HG02852 (cell line): ENCODE results near the gene GLYR1.

Experiments used
- ATAC-seq: cut with Tn5 transposase; IDR thresholded peaks from one replicate; pipeline ENCODE4 v1.9.1; 2021; ENCODE audit warnings: mild to moderate bottlenecking, moderate library complexity; ENCODE audit not compliant: unreplicated experiment

The GLYR1 gene

DNA sequence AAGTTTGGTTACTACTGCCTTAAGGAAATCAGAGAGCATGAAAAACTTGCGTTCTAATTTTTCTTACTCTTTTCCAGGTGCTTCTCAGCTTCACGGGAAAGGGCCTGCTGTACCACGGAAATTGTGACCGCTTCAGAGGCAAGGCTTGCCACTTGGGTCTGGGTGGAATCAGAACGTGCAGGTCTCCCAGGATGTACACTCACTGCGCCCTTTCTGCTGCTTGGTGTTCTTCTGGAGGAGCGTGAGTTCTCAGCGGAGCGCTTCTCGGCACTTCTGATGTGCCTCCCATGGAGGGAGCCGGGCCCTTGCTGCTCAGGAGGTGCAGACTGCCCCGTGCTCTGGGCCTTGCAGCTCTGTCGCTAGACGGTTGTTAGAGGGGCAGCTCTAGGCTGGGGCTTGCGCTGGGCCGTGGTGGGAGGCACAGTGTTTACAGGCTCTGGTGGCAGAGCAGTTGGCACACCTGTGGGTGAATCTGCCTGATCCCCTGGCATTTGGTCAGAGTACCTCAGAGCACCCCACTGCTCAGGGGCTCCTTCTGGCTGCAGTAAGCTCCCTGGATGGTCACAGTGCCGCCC, 33.0 kb upstream of the GLYR1 start:
- no peak for ATAC-seq

DNA sequence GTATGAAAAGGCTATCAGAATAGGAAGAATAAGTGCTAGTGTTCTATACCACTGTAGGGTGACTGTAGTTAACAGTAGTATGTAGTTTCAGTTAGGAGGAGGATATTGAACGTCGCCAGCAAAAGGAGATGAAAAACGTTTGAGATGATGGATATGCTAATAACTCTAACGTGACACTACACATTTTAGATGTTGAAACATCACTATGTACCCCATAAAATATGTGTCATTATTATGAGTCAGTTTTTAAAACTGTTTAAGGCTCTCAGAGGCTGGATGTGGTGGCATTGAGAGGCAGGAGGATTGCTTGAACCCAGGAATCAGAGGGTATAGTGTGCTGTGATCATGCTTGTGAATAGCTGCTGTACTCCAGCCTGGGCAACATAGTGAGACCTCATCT, 32.0 kb upstream of the GLYR1 start:
- no peak for ATAC-seq

DNA sequence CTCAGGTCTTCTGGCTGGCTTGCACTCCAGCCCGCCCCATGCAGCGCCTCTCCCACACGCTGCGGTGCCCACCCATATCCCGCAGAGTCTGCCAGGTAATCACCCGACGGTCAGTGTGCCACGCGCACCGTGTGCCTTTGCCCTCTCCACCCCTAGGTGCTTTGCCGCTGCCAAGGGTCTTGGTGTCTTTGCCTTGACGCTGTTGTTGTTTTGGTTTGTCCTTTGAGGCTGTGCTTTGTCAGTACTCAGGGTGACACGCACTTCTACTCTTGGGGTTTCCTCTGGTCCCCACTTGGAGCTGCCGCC, 30.2 kb upstream of the GLYR1 start:
- no peak for ATAC-seq

DNA sequence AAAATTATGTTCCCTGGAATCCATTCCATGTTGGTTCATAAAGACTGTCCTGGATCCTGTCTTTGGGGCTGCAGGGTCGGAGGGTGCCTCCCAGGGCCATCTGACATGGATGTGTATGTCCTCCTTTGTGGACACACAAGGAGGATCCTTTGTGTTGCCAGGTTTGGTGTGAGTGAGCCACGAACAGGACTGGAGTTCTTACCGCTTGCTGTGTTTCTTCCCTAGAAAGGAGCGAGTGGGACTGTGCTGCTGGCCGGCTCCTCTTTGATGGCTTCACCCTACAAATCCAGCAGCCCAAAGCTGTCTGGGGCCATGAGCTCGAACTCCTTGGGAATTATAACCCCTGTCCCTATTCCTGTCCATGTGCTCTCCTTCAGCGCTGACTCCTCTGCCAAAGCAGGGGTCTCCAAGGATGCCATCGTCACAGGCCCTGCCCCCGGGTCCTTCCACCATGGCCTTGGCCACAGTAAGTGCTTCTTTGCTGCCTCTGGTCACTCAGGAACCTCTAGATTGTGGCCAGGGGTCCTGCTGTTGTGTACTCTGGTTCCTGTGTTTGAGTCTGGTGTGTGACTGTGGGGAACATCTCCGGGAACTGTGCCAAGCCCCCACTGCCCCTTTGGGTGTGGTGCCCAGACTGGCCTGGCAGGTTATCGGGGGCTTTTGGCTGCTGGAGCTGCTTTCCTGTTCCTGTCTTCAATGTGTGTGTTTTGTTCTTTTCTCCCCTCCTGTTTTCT, 29.7 kb upstream of the GLYR1 start:
- ATAC-seq: no peak

DNA sequence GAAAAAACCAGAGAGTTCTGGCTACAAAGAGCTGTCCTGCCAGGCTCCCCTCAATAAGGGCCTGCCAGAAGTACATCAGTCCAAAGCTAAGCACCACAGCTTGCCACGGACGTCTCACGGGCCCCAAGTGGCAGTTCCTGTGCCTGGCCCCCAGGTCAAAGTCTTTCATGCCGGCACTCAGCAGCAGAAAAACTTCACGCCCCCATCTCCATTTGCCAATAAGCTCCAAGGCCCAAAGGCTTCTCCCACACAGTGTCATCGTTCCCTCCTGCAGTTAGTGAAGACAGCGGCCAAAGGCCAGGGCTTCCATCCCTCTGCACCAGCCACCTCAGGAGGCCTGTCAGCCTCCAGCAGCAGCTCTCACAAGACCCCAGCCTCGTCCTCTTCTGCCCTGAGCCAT, 27.6 kb upstream of the GLYR1 start:
- ATAC-seq: no peak

DNA sequence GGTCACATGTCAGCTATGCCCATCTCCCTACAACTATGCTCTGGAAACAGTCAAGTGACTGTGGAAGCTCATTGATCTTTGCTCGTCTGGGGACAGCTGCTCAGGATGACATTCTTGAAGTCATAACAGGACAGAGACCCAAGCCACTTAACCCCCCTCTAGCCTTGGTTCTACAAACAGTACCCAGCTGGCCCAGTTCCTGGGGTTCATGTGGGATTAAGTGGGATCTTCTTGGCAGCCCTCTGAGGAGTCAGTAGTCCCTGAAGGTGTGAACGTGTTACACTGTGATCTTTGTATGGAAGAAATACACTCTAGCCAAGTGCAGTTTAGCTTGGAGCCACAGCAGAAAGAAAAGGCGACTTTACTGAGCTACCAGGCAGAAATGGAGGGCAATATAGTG, 26.0 kb upstream of the GLYR1 start:
- ATAC-seq: no peak

DNA sequence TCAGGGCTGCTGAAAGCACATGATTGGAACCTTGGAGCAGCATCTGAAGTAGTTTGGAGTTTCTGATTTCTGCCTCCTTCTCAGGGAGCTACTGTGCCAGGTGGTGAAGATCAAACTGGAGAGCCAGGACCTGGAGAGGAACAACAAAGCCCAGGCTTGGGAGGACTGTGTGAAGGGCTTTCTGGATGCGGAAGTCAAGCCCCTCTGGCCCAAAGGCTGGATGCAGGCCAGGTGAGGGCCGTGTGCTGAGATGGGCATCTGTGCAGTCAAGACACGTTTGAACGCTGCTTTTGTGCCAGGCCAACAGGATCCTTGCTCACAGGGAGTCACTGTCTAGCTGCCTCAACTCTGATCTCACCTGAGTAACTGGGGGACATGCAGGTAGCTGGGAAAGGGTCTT, 24.0 kb upstream of the GLYR1 start:
- ATAC-seq: no peak

DNA sequence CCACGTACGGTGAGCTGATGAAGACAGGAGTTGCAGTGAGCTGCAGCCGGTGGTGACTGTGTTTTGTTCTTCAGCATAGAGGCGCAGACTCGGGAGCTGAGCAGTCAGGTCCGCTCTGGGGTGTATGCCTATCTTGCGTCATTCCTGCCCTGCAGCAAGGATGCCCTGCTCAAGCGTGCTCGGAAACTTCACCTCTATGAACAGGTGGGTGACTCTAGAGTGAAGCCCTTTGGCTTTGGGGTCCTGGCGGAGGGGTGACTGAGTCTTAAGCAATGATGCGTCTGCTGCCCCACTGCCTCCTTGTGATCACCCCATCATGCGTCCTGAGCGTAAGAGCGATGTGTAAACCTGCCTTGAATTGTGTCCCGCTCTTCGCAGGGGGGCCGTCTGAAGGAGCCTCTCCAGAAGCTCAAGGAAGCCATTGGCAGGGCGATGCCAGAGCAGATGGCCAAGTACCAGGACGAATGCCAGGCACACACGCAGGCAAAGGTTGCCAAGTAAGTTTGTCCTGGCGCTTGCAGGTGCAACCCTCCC, 23.1 kb upstream of the GLYR1 start:
- no peak for ATAC-seq

DNA sequence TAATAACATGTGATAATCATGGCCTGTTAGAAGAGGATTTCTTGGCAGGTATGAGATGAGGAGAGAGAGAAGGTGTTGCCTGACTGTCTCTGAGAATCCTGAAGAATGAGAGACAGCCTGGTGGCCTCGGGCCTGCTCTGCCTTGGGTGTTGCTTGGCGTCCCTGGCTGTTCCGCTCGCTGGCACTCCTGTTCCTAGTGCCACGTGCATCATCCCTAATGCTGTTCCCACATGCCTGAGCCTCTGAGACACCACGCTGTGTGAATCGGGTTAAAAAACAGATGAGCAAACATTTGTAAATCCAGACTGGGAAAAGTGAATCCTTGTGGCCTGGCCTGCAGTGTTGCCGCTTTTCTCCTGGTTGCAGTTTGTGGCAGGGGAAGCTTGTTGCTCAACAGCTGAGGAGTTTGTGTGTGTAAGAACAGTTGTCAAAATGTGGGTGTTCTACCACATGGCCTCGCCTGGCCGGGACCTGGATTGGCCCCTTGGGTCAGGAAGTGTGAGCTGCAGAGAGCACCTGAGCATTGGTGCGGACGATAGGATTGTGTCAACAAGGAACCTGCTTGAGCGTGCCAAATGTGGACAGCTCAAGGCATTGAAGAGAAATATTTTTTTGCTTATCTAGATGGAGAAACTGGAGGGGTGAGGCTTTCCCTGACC, 22.2 kb upstream of the GLYR1 start:
- ATAC-seq: no peak

DNA sequence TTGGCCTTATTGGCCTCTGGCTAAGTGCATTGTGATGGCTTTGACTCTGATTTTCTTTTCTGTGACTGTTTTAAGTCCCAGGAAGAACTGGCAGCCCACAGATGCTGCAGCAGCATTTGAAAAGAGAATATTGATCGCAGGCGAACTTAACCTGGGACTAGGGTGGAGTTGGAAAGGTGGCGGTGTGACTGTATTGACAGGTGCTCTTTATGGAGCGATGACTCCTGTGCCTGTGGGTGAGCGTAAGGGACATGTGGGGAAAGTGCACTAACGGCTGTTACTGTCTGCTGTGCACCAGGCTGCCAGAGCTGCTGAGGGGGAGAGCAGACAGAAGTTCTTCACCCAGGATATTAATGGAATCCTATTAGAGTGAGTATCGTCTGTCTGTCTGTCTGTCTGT, 21.4 kb upstream of the GLYR1 start:
- no peak for ATAC-seq

DNA sequence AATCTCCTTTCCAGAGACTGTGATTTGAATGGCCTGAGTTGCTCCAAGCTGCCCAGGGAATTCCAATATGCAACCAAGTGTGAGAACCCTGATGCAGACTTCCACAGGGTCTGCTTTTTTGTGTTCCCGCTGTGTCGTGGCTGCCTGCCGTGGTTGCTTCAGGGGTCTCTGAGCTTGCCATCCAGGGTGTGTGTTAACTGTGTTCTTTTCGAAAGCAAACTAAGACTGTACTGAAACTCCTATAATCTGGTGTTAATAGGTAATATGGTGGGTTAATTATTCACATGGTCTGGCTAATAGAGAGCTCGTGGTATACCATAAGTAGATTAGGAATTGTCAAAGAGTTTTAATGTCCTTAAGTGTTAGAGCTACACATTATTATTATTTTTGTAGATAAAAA, 20.9 kb upstream of the GLYR1 start:
- no peak for ATAC-seq

DNA sequence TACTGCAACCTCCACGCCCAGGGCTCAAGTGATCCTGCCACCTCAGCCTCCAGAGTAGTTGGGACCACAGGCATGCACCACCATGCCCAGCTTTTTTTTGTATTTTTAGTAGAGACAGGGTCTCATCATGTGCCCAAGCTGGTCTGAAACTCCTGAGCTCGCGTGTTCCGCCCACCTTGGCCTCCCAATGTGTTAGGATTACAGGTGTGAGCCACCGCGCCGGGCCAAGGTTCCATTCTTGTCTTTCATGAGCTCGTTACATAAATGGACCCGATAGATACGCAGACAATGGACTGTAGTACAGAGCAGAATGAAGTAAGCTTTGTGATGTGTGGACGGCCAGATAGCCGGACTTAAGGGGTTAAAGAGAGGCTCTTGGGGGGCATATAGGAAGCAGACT, 19.5 kb upstream of the GLYR1 start:
- ATAC-seq: no peak

DNA sequence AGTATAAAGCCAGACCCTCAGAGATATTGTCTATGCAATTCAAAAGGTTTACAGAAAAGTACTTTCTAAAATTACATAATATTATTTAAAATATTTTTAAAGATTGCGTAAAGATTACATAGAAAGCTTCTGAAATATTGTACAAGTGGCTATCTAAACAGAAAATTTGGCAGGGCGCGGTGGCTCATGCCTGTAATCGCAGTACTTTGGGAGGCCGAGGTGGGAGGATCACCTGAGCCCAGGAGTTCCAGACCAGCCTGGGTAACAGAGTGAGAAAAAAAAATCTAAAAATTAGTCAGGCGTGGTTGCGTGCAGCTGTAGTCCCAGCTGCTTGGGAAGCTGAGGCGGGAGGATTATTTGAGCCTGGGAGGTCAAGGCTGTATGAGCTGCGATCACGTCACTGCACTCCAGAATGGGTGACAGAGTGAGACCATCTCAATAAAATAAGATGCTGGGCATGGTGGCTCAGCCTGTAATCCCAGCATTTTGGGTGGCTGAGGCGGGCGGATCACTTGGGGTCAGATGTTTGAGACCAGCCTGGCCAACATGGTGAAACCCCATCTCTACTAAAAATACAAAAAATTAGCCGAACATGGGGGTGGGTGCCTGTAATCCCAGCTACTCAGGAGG, 18.3 kb upstream of the GLYR1 start:
- ATAC-seq: no peak

DNA sequence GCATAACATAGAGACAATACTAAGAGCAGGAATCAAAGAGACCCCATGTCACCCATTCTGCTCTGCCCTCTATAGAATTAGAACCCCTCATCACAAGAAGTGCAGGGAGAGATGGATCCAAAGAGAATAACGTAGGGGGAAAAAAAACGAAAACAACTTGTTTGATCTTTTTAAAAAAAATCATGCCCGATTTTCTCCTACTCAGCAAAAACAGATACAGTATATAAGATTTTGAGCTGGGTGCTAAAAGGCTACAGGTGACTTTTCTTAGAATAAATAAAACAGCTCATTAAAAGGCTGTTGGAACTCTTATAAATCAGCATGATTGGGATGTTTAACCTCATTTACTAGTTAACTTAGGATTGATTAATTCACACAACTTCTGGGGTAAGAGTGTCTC, 17.6 kb upstream of the GLYR1 start:
- ATAC-seq: no peak

DNA sequence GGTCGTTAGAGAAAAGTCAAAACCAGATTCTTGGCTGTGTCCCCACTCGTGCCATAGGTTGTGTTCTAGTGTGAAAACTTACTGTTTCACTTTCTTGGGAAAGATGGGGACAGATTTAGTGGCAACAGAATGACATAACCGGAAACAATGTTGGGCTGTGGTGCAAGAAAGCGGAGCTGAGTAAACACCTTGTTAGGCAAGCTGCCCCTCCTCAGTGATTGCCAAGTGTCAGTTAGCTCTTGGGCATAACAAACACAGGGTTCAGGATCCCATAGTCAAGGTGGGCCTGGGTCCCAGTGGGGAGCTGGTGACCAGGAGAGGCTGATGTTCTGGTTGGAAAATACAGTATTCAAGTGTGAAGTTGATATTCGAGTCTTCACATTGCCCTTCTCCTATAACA, 15.6 kb upstream of the GLYR1 start:
- no peak for ATAC-seq

DNA sequence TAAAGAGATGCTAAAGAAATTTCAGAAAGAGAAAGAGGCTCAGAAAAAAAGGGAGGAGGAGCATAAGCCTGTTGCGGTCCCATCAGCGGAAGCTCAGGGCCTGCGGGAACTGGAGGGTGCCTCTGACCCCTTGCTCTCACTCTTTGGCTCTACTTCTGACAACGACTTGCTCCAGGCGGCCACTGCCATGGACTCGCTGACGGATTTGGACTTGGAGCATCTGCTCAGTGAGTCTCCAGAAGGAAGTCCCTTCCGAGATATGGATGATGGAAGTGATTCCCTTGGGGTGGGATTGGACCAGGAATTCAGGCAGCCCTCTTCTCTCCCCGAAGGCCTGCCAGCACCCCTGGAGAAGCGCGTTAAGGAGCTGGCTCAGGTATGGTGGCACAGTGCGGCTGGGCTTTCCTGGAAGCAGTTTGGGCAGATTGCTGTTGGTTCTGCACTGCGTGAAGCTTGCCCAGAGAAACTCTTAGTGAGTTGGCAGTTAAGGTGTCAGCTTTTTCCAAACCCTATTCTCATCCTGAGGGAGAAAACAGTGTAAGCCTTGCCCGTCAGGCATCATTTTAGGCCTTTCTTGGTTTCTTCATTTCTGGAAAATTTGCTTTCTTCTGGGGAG, 13.7 kb upstream of the GLYR1 start:
- no peak for ATAC-seq

DNA sequence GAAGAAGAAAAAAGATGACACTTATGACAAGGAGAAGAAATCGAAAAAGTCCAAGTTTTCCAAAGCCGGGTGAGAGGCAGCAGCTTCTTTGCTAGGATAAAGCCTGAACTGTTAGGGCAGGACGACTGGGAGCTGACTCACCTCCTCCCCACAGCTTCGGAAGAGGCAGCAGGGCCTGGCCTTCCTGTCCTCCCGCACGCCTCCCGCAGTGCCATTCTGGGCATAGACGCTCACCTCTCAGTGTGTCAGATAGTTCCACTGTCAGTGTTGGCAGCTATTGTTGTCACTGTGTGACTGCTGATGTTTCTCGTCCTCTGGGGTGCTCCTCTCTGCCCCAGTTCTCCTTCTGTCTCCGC, 12.8 kb upstream of the GLYR1 start:
- ATAC-seq: no peak

DNA sequence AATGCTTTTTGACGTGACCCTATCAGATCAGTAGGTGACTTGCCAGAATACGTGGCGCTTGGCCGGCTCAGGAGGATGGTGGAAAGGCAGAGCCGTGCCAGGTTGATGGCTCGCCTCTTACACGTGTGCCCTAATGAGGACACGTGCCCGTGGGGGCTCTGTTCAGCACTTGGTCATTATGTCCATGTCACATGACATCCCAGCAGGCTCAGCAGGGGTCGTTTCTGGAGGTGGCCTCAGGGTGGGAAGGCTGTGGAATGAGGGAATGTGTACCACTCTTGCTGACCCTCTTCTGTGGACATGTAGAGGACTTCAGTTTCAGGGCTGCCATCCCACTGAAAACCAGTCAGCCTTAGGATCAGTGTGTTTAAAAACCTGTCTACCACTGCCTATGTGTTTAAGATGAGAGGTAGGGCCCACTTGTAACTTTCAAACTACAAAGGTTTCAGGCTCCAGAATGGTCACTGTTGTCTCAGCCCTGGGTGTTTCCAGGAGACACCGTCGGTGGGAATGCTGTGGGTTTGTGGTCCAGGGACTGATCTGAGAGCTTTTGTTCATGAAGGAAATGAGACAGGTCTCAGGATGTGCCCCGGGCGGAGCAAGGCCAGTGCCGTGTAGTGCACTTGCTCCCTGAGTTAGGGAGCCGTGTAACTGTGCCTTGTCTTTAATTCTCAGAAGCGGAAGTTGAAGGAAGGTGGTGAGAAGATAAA, 12.3 kb upstream of the GLYR1 start:
- no peak for ATAC-seq

DNA sequence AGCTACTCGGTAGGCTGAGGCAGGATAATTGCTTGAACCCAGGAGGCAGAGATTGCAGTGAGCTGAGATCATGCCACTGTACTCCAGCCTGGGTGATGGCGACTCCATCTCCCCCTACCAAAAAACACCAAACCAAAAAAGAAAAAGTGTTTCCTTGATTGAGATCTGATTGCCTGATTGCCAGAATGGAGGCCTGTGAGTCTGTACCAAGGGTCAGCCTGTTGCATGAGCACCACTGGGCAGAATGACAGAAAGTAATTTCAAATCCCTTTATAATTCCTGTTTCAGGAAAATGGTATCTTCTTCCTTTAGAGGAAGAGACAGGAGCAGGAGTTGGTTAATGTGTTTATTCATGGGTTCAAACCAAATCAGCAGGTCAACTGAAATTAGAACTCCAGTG, 8.7 kb upstream of the GLYR1 start:
- no peak for ATAC-seq

DNA sequence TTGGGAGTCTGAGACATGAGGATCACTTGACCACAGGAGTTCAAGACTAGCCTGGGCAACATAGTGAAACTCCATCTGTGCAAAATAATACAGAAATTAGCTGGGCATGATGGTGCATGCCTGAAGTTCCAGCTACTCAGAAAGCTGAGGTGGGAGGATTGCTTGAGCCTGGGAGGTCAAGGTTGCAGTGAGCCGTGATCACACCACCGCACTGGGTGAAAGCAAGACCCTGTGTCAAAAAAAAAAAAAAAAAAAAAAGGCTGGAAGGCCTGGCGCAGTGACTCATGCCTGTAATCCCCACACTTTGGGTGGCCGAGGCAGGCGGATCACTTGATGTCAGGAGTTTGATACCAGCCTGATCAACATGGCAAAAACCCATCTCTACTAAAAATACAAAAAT, 8.3 kb upstream of the GLYR1 start:
- ATAC-seq: no peak

DNA sequence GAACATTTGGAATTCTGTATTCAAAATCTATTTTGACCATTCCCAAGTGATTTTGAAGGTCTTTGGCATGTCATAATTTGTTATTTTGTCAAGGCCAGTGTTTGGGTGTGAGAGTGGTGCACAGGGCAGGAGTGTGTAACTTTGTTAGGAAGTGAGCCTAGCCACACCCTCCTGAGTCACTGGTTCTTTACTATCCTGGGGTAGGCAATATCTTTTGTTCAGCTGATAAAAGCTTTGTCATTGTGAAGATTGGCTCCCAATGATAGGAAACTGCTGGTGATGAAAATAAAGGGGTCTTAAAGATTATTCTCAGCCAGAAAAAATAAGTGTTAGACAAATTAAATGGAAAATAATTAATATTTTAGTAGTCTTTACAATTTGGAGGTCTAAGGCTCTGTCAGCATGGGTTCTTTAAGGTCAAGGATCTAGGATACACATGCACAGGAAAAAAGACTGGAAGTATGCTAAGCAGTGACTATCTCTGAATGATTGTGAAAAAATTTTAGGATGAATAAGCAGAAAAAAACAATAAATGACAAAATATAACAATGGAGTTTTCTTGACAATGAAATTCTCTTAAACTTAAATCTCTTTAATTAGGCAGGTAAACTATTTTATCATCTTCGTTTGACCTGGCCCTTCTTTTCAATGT, 5.3 kb upstream of the GLYR1 start:
- ATAC-seq: no peak
